DND-41 (cell line): ENCODE data around the gene ACTR2.

ENCODE experiments used
- ATAC-seq: fragments of 200-7000 bp; cut with Tn5 transposase; 3 replicates; pipeline ENCODE4 v1.9.1; 2021; ENCODE audit warnings: low read depth; ENCODE audit not compliant: insufficient read depth
- DNase-seq: peaks from one replicate; pipeline ENCODE4 v3.0.0-alpha.2; 2020
- H2AFZ ChIP-seq: 2 replicates; pipeline ENCODE4 v1.6.0; 2012; ENCODE audit warnings: low read depth, low read length
- H3K27ac ChIP-seq: 2 replicates; pipeline ENCODE4 v1.5.1; 2012; ENCODE audit warnings: low read length, inconsistent platforms
- H3K27me3 ChIP-seq: fragments of 200-600 bp; sonication (generic); 2 replicates; pipeline ENCODE4 v1.6.0; 2012; ENCODE audit warnings: low read length, mild to moderate bottlenecking, inconsistent platforms; ENCODE audit not compliant: insufficient read depth, poor library complexity
- H3K36me3 ChIP-seq: 2 replicates; pipeline ENCODE4 v1.5.1; 2012; ENCODE audit warnings: low read length, inconsistent platforms; ENCODE audit not compliant: insufficient read depth
- H3K4me1 ChIP-seq: 2 replicates; pipeline ENCODE4 v1.5.1; 2012; ENCODE audit warnings: mild to moderate bottlenecking, low read length; ENCODE audit not compliant: insufficient read depth
- H3K4me2 ChIP-seq: 2 replicates; pipeline ENCODE4 v1.6.0; 2012; ENCODE audit warnings: mild to moderate bottlenecking, moderate library complexity, low read length, inconsistent platforms; ENCODE audit not compliant: insufficient read depth
- H3K4me3 ChIP-seq, 2 experiments: fragments of 200-600 bp in 1 of 2; shearing (Covaris generic) in 1 of 2; 2 replicates each; pipeline ENCODE4 v1.5.1; 2012 to 2016; ENCODE audit warnings: inconsistent platforms in 2 of 2, low read length in 2 of 2, mild to moderate bottlenecking in 2 of 2, low read depth in 1 of 2, moderate library complexity in 1 of 2
- H3K79me2 ChIP-seq: 2 replicates; pipeline ENCODE4 v1.6.0; 2012; ENCODE audit warnings: low read length, inconsistent platforms; ENCODE audit not compliant: insufficient read depth
- H3K9ac ChIP-seq: 2 replicates; pipeline ENCODE4 v1.6.0; 2012; ENCODE audit warnings: low read depth, mild to moderate bottlenecking, inconsistent platforms, low read length, moderate library complexity
- H3K9me3 ChIP-seq: 2 replicates; pipeline ENCODE4 v1.5.1; 2012; ENCODE audit warnings: low read length, moderate library complexity, mild to moderate bottlenecking, inconsistent platforms; ENCODE audit not compliant: insufficient read depth, severe bottlenecking
- H4K20me1 ChIP-seq: 2 replicates; pipeline ENCODE4 v1.6.0; 2012; ENCODE audit warnings: low read length; ENCODE audit not compliant: insufficient read depth
- CTCF ChIP-seq: IDR thresholded peaks from 2 replicates; pipeline ENCODE4 v1.5.1; 2012; ENCODE audit warnings: borderline replicate concordance, low read length, moderate library complexity, mild to moderate bottlenecking; ENCODE audit not compliant: poor library complexity, severe bottlenecking; ENCODE audit errors: extremely low read depth
- EZH2 ChIP-seq: IDR thresholded peaks from 3 replicates; pipeline ENCODE4 v1.6.1; 2012; ENCODE audit warnings: borderline replicate concordance, low read depth, mild to moderate bottlenecking, moderate library complexity, low read length, inconsistent platforms; ENCODE audit not compliant: severe bottlenecking

The ACTR2 gene

DNA sequence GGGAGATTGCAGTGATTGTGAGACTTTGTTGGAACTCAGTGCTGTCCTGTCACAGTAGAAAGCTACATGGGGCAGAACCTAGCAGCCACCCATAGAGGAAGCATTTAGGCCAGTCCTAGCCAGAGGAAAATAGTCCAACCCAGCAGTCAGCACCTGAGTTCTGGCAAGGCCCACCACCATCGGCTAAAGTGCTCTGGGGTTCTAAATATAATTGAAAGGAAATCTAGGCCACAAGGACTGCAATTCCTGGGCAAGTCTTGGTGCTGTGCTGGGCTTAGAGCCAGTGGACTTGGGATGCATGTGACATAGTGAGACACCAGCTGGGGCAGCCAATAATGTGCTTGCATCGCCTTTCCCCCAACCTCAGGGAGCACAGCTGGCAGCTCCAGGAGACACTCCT is 28.9 kb upstream of the ACTR2 start:
- no peaks in the 10 kb centered on the region for H3K9me3 ChIP-seq
- H3K4me2 ChIP-seq: no peak overlapping the region
- ATAC-seq (no peak), DNase-seq (no peak)
- H3K27ac ChIP-seq: no peak overlapping the region
- H4K20me1 ChIP-seq: no peaks in the 10 kb centered on the region
- H3K4me1 ChIP-seq: no peaks in the 10 kb centered on the region
- H3K79me2 ChIP-seq: no peaks in the 10 kb centered on the region
- no peak overlapping the region for H3K4me3 ChIP-seq
- H3K9ac ChIP-seq: no peak overlapping the region
- no peaks in the 10 kb centered on the region for H3K36me3 ChIP-seq
- TF ChIP-seq EZH2: no peak
- TF ChIP-seq CTCF: no peak
- no peaks in the 10 kb centered on the region for H3K27me3 ChIP-seq
- no peak overlapping the region for H2AFZ ChIP-seq

DNA sequence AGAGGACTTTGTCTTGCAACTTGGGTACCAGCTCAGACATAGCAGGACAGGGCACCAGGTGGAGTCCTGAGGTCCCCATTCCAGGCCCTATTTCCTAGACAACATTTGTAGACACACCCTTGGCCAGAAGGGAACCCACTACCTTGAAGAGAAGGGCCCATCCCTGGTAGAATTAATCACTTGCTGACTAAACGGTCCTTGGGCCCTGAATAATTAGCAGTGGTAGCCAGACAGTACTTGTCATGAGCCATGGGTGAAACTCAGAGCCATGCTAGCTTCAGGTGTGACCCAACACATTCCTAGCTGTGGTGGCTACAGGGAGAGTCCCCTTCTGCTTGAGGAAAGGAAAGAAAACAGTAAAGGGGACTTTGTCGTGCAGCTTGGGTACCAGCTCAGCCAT is 28.5 kb upstream of the ACTR2 start:
- Histone ChIP-seq H2AFZ (no peak overlapping the region), H3K36me3 (no peaks in the 10 kb centered on the region), H3K4me1 (no peaks in the 10 kb centered on the region), H4K20me1 (no peaks in the 10 kb centered on the region), H3K4me3 (no peak overlapping the region), H3K9ac (no peak overlapping the region), H3K9me3 (no peaks in the 10 kb centered on the region), H3K79me2 (no peaks in the 10 kb centered on the region), H3K27me3 (no peaks in the 10 kb centered on the region), H3K27ac (no peak overlapping the region), H3K4me2 (no peak overlapping the region)
- DNase-seq: no peak
- TF ChIP-seq CTCF (no peak), EZH2 (no peak)
- ATAC-seq: no peak

- no peak for TF ChIP-seq EZH2
- no peak for TF ChIP-seq CTCF
- ATAC-seq (no peak), DNase-seq (no peak)
- no peak overlapping the region for H3K4me2 ChIP-seq
- H3K4me1 ChIP-seq: no peaks in the 10 kb centered on the region
- no peaks in the 10 kb centered on the region for H3K9me3 ChIP-seq
- H3K79me2 ChIP-seq: no peaks in the 10 kb centered on the region
- H3K4me3 ChIP-seq: no peak overlapping the region
- no peak overlapping the region for H2AFZ ChIP-seq
- H3K9ac ChIP-seq: no peak overlapping the region
- no peaks in the 10 kb centered on the region for H3K27me3 ChIP-seq
- no peaks in the 10 kb centered on the region for H3K36me3 ChIP-seq
- no peaks in the 10 kb centered on the region for H4K20me1 ChIP-seq
- no peak overlapping the region for H3K27ac ChIP-seq
Measured at GRCh38 chr2:65199891-65200290, 27.7 kb upstream of the ACTR2 start.

GRCh38 chr2:65204461-65205210 is 23.0 kb upstream of the ACTR2 start:
- Histone ChIP-seq H3K4me2 (no peak overlapping the region), H3K9ac (no peak overlapping the region), H3K36me3 (no peaks in the 10 kb centered on the region), H3K9me3 (no peaks in the 10 kb centered on the region), H3K4me1 (no peaks in the 10 kb centered on the region), H3K4me3 (no peak overlapping the region), H3K79me2 (no peaks in the 10 kb centered on the region), H3K27ac (no peak overlapping the region), H2AFZ (no peak overlapping the region), H3K27me3 (no peaks in the 10 kb centered on the region), H4K20me1 (no peaks in the 10 kb centered on the region)
- no peak for ATAC-seq
- TF ChIP-seq CTCF (no peak), EZH2 (no peak)
- no peak for DNase-seq
